HG02798 (cell line): Measurements from ENCODE around the gene USP31.
"Not testable (repeated sequence)": the region's sequence is repeated elsewhere in the genome, so short reads cannot be mapped to it uniquely, and the experiment has no call there.

Source experiments
- ATAC-seq: cut with Tn5 transposase; IDR thresholded peaks from one replicate; pipeline ENCODE4 v1.9.1; 2021; ENCODE audit warnings: mild to moderate bottlenecking; ENCODE audit not compliant: unreplicated experiment, poor library complexity

The USP31 gene

GRCh38 chr16:23158114-23158513 is 8.9 kb upstream of the USP31 start:
- ATAC-seq: no peak

GRCh38 chr16:23156946-23157460 is 7.8 kb upstream of the USP31 start:
- no peak for ATAC-seq

GRCh38 chr16:23156110-23156509 is 6.9 kb upstream of the USP31 start:
- no peak for ATAC-seq

GRCh38 chr16:23155445-23156049 is 6.3 kb upstream of the USP31 start:
- no peak for ATAC-seq

- no peak for ATAC-seq
Observed at GRCh38 chr16:23152386-23153178, 3.3 kb upstream of the USP31 start.

- ATAC-seq: no peak
Observed at GRCh38 chr16:23149993-23150364, 727 bp upstream of the USP31 start.

- ATAC-seq: peak; percentile 46
Observed at GRCh38 chr16:23148513-23149266, 562 bp downstream of the USP31 start.

- ATAC-seq: no peak
Observed at GRCh38 chr16:23148166-23148512, 1.1 kb downstream of the USP31 start.

GRCh38 chr16:23147666-23148065 is 1.6 kb downstream of the USP31 start:
- ATAC-seq: no peak

- ATAC-seq: no peak
Observed at GRCh38 chr16:23146877-23147601, 2.2 kb downstream of the USP31 start.

GRCh38 chr16:23145608-23146007 is 3.6 kb downstream of the USP31 start:
- no peak for ATAC-seq

GRCh38 chr16:23145186-23145585 is 4.1 kb downstream of the USP31 start:
- ATAC-seq: no peak

- not testable (repeated sequence) for ATAC-seq
Observed at GRCh38 chr16:23144393-23144792, 4.9 kb downstream of the USP31 start.

- no peak for ATAC-seq
Observed at GRCh38 chr16:23143391-23143790, 5.9 kb downstream of the USP31 start.

GRCh38 chr16:23141959-23142740 is 7.1 kb downstream of the USP31 start:
- ATAC-seq: no peak

- ATAC-seq: no peak
Observed at GRCh38 chr16:23141500-23141899, 7.8 kb downstream of the USP31 start.

- ATAC-seq: no peak
Observed at GRCh38 chr16:23141033-23141432, 8.2 kb downstream of the USP31 start.

- ATAC-seq: no peak
Observed at GRCh38 chr16:23140107-23140506, 9.1 kb downstream of the USP31 start.

GRCh38 chr16:23137818-23138217 is 11.4 kb downstream of the USP31 start:
- ATAC-seq: no peak

GRCh38 chr16:23137256-23137655 is 12.0 kb downstream of the USP31 start:
- no peak for ATAC-seq
